Jurkat, Clone E6-1 (cell line): ENCODE measurements around the gene PKNOX2.
A peak's percentile ranks its signal among the peaks of the same experiment; 100 is the strongest.

ENCODE experiments used
- DNase-seq: peaks from one replicate; pipeline ENCODE4 v3.0.0-alpha.2; 2011; ENCODE audit warnings: low read depth, low spot score
- H3K4me3 ChIP-seq: 2 replicates; pipeline ENCODE4 v1.5.1; 2011; ENCODE audit warnings: mild to moderate bottlenecking, low read length, control low read depth, moderate library complexity

Gene PKNOX2

DNA sequence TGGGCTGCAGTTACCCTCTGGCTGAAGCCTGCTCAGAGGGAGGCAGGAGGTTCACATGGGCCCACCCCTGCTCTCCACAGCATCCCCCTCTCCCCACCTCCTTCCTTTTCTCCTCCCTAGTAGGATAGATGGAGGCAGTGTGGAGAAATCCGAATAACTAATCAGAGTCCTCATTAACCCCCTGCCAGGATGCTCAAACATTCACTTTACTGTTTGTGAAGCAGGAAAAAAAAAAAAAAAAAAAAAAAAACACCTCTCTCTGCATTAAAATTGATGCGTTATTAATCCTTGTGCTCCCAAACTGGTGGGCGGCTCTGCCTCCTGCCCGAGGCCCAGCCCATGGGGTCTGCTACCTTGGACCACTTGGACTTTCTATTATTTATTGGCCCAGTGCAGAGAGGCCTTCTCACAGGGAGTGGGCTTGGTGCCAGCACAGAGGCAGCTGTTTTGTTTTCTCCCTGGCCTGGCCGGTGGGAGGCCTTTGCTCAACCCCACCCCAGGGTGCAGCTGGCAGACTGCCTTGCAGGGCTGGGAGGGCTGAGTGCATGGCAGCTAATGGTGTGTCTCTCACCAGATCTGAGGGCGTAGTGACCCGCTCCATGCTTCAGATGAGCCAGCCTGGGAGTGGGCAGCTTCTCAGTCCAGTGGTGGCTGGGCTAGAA, 150.7 kb downstream of the PKNOX2 start:
- DNase-seq, result no peak
- no peak overlapping the region for H3K4me3 ChIP-seq

GRCh38 chr11:125317416-125317815, 152.9 kb downstream of the PKNOX2 start:
- DNase-seq, result no peak

GRCh38 chr11:125319649-125320048, 155.1 kb downstream of the PKNOX2 start:
- no peak overlapping the region for H3K4me3 ChIP-seq
- DNase-seq, result no peak

More at GRCh38 chr11:125317416-125317815, 152.9 kb downstream of the PKNOX2 start:
- H3K4me3 ChIP-seq, result no peak overlapping the region

DNA sequence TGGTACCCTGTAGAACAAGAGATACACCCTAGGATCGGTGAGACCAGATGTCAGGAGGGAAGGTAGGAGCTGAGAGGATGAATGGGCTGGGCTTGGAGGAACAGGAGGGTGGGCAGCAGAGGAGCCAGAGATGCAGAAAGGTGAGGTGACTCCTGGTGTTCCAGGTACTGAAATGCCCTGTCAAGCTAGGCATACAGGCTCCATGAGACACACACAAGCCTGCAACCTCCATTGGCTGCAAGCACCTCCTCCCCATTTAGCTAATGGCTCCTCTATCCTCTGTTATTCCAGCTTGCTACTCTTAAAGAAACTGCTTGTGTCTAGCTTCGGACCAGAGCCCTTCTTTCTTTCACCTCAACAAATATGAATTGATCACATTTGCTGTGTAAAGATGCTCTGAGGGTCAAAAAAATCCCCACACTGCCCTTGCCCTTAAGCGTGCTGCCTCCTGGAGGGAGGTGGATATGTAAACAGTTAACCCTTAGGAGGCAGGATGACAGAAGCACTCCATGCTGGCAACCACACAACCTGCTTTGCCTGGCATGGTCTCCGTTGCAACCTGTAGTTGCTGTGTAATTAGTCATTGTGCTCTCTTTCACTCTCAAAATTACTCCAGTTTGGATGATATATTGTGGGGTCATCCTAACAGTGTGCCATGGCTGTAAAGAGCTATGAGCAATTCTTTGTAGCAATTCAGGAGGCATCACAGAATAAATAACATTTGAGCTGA, 156.0 kb downstream of the PKNOX2 start:
- no peak overlapping the region for H3K4me3 ChIP-seq
- DNase-seq, result no peak

GRCh38 chr11:125322289-125322688, 157.7 kb downstream of the PKNOX2 start:
- no peak for DNase-seq
- H3K4me3 ChIP-seq, result no peak overlapping the region

- H3K4me3 ChIP-seq, result no peak overlapping the region
These were observed 160.6 kb downstream of the PKNOX2 start for GRCh38 chr11:125325196-125325595.

DNA sequence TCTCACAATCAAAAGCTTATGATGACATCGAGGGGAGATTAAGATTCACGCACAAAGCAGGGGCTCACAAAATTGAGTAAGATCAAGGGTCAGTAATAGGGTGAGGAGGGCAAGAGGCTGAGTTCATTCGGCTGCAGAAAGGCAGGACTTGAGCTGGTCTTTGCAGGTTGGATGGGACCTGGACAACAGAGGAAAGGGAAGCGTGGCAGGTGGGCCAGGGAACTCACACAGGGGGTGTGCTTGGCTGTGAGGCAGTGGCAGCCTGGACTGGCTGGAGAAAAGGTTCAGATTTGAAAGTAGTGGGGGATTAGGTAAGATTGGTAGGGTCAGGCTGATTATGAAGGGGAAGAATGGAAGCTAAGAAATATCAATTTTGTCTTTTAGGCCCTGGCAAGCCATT, 161.6 kb downstream of the PKNOX2 start:
- H3K4me3 ChIP-seq, result no peak overlapping the region
- no peak for DNase-seq

More at GRCh38 chr11:125325196-125325595, 160.6 kb downstream of the PKNOX2 start:
- DNase-seq, result no peak

GRCh38 chr11:125327518-125328224, 163.1 kb downstream of the PKNOX2 start:
- DNase-seq, result no peak
- no peak overlapping the region for H3K4me3 ChIP-seq

DNA sequence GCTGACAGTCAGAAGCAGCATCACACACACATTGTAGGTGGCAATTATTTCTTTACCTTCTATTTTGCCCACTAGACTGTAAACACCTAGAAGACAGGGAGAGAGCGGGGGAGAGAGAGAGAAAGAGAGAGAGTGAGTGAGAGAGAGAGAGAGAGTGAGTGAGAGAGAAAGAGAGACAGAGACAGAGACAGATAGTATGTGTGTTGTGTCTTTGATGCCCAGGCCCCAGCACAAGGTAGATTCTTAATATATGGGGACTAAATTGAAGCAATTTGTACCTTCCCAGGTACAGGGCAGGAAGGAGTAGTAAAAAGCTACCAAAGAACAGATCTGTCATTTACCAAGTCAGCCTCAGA, 163.7 kb downstream of the PKNOX2 start:
- DNase-seq, result no peak

GRCh38 chr11:125329786-125330185, 165.2 kb downstream of the PKNOX2 start:
- peak; percentile 66 for DNase-seq
- no peak overlapping the region for H3K4me3 ChIP-seq

More for the DNA sequence above, 163.7 kb downstream of the PKNOX2 start:
- no peak overlapping the region for H3K4me3 ChIP-seq

- no peak overlapping the region for H3K4me3 ChIP-seq
- no peak for DNase-seq
These were observed 166.1 kb downstream of the PKNOX2 start for GRCh38 chr11:125330462-125331325.

DNA sequence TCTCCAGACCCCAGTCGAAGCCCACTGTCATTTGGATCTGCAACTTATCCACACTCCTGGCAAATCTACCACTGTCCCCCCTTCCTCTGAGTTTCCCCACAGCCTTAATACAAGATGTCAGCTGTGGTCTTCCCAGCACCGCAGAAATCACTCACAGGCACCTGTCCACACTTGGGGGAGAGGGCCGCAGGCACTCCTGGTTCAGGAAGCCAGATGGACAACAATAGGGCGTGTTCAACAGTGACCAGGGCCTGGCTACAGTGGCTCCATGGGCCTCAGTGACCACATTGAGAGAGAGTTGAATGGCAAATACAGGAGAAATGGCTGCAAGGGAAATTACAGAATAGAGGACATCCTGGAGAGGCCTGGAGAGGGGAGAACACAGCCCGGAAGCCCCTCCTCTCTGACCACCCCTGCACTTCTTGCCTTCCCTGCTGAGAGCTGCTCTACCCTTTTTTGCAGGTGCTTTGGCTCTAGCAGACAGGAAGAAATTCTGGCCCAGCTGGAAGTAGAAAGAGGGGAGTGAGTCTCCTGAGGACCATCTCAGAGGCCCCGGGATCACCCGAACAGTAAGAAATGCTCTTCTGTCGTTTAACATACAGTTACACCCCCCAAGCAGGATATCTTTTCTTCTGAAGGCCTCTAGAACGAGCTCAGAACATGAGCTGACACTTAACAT, 166.9 kb downstream of the PKNOX2 start:
- no peak overlapping the region for H3K4me3 ChIP-seq
- no peak for DNase-seq

DNA sequence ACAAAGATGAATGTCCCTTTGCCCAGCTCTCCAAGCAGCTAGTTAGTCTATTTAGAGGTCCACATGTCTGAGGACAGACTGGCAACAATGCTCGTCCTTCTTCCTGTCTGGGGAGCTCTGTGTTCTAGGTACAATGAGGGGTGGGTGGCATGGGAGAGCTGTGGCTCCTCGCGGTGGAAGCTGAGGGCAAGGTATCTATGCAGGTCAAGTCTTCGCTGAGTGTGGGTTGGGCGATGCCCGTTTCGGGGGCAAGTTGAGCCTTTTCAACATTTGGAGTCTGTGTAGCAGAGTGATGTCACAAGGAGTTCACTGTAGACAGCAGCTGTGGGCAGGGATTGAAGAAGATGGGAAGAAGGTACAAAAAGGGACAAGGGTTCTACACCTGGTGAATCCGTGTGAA, 168.3 kb downstream of the PKNOX2 start:
- no peak for DNase-seq

GRCh38 chr11:125333354-125334073, 169.0 kb downstream of the PKNOX2 start:
- no peak overlapping the region for H3K4me3 ChIP-seq
- DNase-seq, result no peak

More for the DNA sequence above, 168.3 kb downstream of the PKNOX2 start:
- no peak overlapping the region for H3K4me3 ChIP-seq

- H3K4me3 ChIP-seq, result no peak overlapping the region
- DNase-seq, result no peak
These were observed 170.6 kb downstream of the PKNOX2 start for GRCh38 chr11:125335106-125335505.

GRCh38 chr11:125337836-125338834, 173.6 kb downstream of the PKNOX2 start:
- no peak for DNase-seq
- H3K4me3 ChIP-seq, result no peak overlapping the region
